HepG2 (cell line): Measurements from ENCODE around the gene DPH7. TPM values are rescaled to one million over a fixed set of nuclear protein-coding genes. Genes with fewer than 3 reads are reported as not detected.

Experiments used
- AGO1 ChIP-seq: fragments of 200-400 bp; formaldehyde crosslinking; IDR thresholded peaks from 2 replicates; pipeline ENCODE4 v1.6.1; 2017; ENCODE audit warnings: mild to moderate bottlenecking, low read depth, low read length, moderate library complexity; ENCODE audit not compliant: poor library complexity, severe bottlenecking
- ATF7-NPFF ChIP-seq: sonication (generic); formaldehyde crosslinking; IDR thresholded peaks from 2 replicates; pipeline ENCODE4 v1.8.1; 2023; ENCODE audit warnings: mild to moderate bottlenecking, low read depth, missing genetic modification reagents, moderate library complexity
- CBFB ChIP-seq: sonication (generic); formaldehyde crosslinking; IDR thresholded peaks from 2 replicates; pipeline ENCODE4 v1.4.0; 2020; ENCODE audit warnings: missing genetic modification reagents
- DR1 ChIP-seq: sonication (generic); formaldehyde crosslinking; IDR thresholded peaks from 2 replicates; pipeline ENCODE4 v1.8.0; 2021; ENCODE audit warnings: mild to moderate bottlenecking, missing genetic modification reagents, inconsistent platforms
- ERF ChIP-seq: IDR thresholded peaks from 2 replicates; pipeline ENCODE4 v1.6.1; 2018; ENCODE audit warnings: missing biosample characterization, missing genetic modification reagents
- ETS1 ChIP-seq: sonication (generic); formaldehyde crosslinking; IDR thresholded peaks from 2 replicates; pipeline ENCODE4 v1.4.0; 2020; ENCODE audit warnings: missing genetic modification reagents
- GABPB1 ChIP-seq: IDR thresholded peaks from 2 replicates; pipeline ENCODE4 v1.6.1; 2016; ENCODE audit warnings: mild to moderate bottlenecking, missing genetic modification reagents, moderate library complexity, missing compliant biosample characterization
- HOXA3 ChIP-seq: sonication (generic); formaldehyde crosslinking; IDR thresholded peaks from 2 replicates; pipeline ENCODE4 v1.5.0; 2020; ENCODE audit warnings: missing genetic modification reagents
- RBM22 ChIP-seq: fragments of 200-400 bp; formaldehyde crosslinking; optimal IDR thresholded peaks from 2 replicates; pipeline ENCODE3; 2017; ENCODE audit warnings: mild to moderate bottlenecking, low read length, moderate library complexity
- REL ChIP-seq: sonication (generic); formaldehyde crosslinking; conservative IDR thresholded peaks from 2 replicates; pipeline ENCODE4 v1.8.0; 2022; ENCODE audit warnings: mild to moderate bottlenecking, missing genetic modification reagents, moderate library complexity
- RORA ChIP-seq: sonication (generic); formaldehyde crosslinking; IDR thresholded peaks from 2 replicates; pipeline ENCODE4 v1.5.0; 2020; ENCODE audit warnings: mild to moderate bottlenecking, missing genetic modification reagents, moderate library complexity
- YEATS2 ChIP-seq: sonication (generic); formaldehyde crosslinking; IDR thresholded peaks from 2 replicates; pipeline ENCODE4 v1.4.0; 2020; ENCODE audit warnings: missing genetic modification reagents, borderline replicate concordance
- ZFP36L1 ChIP-seq: sonication (generic); formaldehyde crosslinking; IDR thresholded peaks from 2 replicates; pipeline ENCODE4 v1.8.0; 2022; ENCODE audit warnings: mild to moderate bottlenecking, missing genetic modification reagents, moderate library complexity
- ZFY ChIP-seq: sonication (generic); formaldehyde crosslinking; IDR thresholded peaks from 2 replicates; pipeline ENCODE4 v1.4.0; 2020; ENCODE audit warnings: missing genetic modification reagents
- ZNF138 ChIP-seq: sonication (generic); formaldehyde crosslinking; IDR thresholded peaks from 2 replicates; pipeline ENCODE4 v1.5.0; 2020; ENCODE audit warnings: mild to moderate bottlenecking, low read depth, missing genetic modification reagents
- ZNF350 ChIP-seq: sonication (generic); formaldehyde crosslinking; IDR thresholded peaks from 2 replicates; pipeline ENCODE4 v1.4.0; 2020; ENCODE audit warnings: mild to moderate bottlenecking, low read depth, missing genetic modification reagents, borderline replicate concordance
- ZNF414 ChIP-seq: sonication (generic); formaldehyde crosslinking; IDR thresholded peaks from 2 replicates; pipeline ENCODE4 v1.5.0; 2020; ENCODE audit warnings: missing genetic modification reagents
- ZNF850 ChIP-seq: sonication (generic); formaldehyde crosslinking; conservative IDR thresholded peaks from 2 replicates; pipeline ENCODE4 v1.9.0; 2021; ENCODE audit warnings: mild to moderate bottlenecking, missing genetic modification reagents
- polyA plus RNA-seq, 8 experiments: library from polyadenylated mRNA; depleted of rRNA in 3 of 8; stranded (reverse) in 7 of 8; unstranded in 1 of 8; fragments of >200 nt; fragmentation: Illumina TruSeq in 4 of 8; extraction: Trizol in 4 of 8; gene quantifications; 2 replicates each; pipeline versions ENCODE4 v1.2.1 to v1.2.3, GENCODE V29; 2011 to 2016; ENCODE audit warnings: low read depth in 4 of 8, missing spikeins in 1 of 8, mixed read lengths in 1 of 8; ENCODE audit not compliant: insufficient read depth in 1 of 8
- total RNA-seq, 5 experiments: library from RNA; depleted of rRNA; stranded (reverse); fragments of >200 nt; fragmentation: Illumina TruSeq; extraction: Trizol; gene quantifications; 2 replicates each; pipeline ENCODE4 v1.2.3, GENCODE V29; 2016; ENCODE audit warnings: low read depth in 1 of 5
- TF ChIP-seq, protein P1 (sequence below): sonication (generic); formaldehyde crosslinking; IDR thresholded peaks from 2 replicates; pipeline ENCODE4 v1.8.1; 2022; ENCODE audit warnings: low read depth, mild to moderate bottlenecking, missing genetic modification reagents

The DPH7 gene
- total and polyA plus RNA-seq, 2 of the 13 experiments (the other 11 are each of a cell fraction or from before 2014, with no cell fraction given) = 27.6 to 31.6 TPM

DNA sequence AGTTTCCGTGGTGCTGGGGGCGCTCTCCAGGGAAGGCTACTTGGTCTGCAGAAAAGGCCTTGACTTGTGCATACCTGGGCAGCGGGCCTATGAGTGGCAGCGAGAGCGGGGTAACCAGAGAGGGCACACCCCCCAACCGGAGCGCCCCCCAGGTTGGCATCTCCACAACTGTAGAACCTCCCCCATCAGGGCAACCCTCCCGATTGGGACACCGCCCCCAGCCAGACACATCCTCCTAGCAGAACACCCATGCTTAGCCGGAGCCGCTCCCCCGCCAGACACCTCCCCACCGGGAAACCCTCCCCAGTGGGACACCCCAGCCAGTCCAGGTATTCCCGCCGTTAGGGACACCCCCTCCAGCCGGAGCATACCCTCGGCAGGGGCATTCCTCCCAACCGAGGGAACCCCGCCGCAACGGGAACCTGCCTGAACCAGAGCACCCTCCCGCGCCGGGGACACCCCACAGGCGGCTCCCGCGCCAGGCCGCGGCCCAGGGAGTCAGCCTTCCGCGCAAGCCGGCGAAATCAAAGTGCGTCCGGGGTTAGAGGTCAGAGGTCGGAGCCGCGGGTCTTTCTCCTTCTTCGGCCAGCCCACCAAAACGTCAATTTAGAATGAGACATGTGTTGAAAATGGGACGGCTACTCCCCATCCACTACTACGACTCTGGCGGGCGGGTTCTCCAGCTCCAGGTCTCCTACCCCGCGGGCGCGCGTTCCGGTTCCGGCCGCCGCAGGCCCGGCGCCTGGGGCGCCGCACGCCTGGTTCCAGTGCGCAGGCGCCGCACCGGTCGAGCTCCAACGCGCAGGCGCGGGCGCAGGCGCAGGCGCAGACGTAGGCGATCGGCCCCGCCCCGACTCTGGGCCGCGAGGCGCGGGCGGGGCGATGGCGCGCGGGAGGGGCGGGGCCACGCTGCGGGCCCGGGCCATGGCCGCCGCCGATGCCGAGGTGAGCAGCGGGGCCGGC, 39.7 kb upstream of the DPH7 start, which contains the start of gene EHMT1 (continued):
- TF ChIP-seq GABPB1 (CRISPR knock-in tag) = peak; percentile 95
- TF ChIP-seq, protein P1, sequence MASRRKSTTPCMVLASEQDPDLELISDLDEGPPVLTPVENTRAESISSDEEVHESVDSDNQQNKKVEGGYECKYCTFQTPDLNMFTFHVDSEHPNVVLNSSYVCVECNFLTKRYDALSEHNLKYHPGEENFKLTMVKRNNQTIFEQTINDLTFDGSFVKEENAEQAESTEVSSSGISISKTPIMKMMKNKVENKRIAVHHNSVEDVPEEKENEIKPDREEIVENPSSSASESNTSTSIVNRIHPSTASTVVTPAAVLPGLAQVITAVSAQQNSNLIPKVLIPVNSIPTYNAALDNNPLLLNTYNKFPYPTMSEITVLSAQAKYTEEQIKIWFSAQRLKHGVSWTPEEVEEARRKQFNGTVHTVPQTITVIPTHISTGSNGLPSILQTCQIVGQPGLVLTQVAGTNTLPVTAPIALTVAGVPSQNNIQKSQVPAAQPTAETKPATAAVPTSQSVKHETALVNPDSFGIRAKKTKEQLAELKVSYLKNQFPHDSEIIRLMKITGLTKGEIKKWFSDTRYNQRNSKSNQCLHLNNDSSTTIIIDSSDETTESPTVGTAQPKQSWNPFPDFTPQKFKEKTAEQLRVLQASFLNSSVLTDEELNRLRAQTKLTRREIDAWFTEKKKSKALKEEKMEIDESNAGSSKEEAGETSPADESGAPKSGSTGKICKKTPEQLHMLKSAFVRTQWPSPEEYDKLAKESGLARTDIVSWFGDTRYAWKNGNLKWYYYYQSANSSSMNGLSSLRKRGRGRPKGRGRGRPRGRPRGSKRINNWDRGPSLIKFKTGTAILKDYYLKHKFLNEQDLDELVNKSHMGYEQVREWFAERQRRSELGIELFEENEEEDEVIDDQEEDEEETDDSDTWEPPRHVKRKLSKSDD = no peak
- peak; percentile 44; the same call in 1 of the 2 replicates for TF ChIP-seq RORA
- peak; percentile 69; the same call in 1 of the 2 replicates for TF ChIP-seq ZNF138
- peak; percentile 77 for TF ChIP-seq ZNF350
- no peak for TF ChIP-seq ZFP36L1
- TF ChIP-seq REL (CRISPR knock-in tag) = no peak
- TF ChIP-seq ETS1 (CRISPR knock-in tag) = no peak
- TF ChIP-seq ZNF850 (CRISPR knock-in tag) = 0 out of 2 replicates have a peak, but pooled peaks have one; percentile 23
- peak; percentile 89 for TF ChIP-seq RBM22
- TF ChIP-seq ERF (CRISPR knock-in tag) = peak; percentile 43; the same call in 1 of the 2 replicates
- peak; percentile 98 for TF ChIP-seq AGO1
- peak; percentile 96 for TF ChIP-seq ZFY (CRISPR knock-in tag)
- peak; percentile 60; the same call in 1 of the 2 replicates for TF ChIP-seq ATF7-NPFF (CRISPR knock-in tag)
- TF ChIP-seq DR1 (CRISPR knock-in tag) = 0 out of 2 replicates have a peak, but pooled peaks have one; percentile 19
- TF ChIP-seq HOXA3 (CRISPR knock-in tag) = peak; percentile 57; the same call in 1 of the 2 replicates
- peak; percentile 61 for TF ChIP-seq YEATS2
- 0 out of 2 replicates have a peak, but pooled peaks have one; percentile 60 for TF ChIP-seq ZNF414 (CRISPR knock-in tag)
- 0 out of 2 replicates have a peak, but pooled peaks have one; percentile 44 for TF ChIP-seq CBFB (CRISPR knock-in tag)
